ENCODE measurements around the gene GZMH. TPM values are rescaled to one million over a fixed set of nuclear protein-coding genes. Genes with fewer than 3 reads are reported as not detected.
"Not testable (repeated sequence)": the region's sequence is repeated elsewhere in the genome, so short reads cannot be mapped to it uniquely, and the experiment has no call there.

Gene GZMH, protein sequence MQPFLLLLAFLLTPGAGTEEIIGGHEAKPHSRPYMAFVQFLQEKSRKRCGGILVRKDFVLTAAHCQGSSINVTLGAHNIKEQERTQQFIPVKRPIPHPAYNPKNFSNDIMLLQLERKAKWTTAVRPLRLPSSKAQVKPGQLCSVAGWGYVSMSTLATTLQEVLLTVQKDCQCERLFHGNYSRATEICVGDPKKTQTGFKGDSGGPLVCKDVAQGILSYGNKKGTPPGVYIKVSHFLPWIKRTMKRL
- total RNA-seq = 0.86 TPM
- long read RNA-seq = 0 reads

DNA sequence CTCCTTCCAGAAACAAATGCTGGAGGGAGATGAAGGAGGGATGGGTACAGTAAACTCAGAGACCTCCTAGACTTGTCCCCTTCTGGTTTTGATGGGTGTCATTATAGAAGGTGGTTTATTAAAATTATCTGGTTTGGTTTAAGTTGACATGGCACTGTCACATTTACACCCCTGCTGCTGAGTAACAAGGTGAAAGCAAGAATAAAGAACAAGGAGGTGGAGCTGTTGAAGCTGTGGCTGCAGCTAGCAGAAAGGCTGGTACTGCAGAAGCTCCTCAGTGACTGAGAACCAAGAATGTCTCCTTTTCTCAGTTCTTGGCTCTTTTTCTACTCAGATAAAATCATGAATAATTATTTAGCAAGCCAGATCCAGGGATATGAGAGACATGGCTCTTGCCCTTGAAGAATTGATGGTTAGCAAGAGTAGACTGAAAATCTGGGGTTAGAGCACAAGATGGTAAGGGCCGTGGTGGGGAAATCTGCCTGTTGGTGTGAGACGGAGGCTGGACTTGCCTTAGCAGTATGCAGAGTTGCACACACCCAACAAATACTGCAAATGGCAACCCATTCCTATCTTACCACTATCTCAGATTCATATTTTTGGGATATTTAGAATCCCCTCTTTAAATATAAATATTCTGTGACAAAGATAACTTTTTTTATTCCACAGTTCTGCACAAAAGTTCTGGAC, at the start of gene GZMH:
GZMH (minus strand) TSS at position 31 of the 690 bp plus-strand sequence. CDS start 72 bp downstream, outside the sequence.
- no peak for ATAC-seq (ENCODE audit: poor library complexity)
- DNase-seq = no peak
- intact Hi-C loops (cut with DNase I) = no loop called here

DNA sequence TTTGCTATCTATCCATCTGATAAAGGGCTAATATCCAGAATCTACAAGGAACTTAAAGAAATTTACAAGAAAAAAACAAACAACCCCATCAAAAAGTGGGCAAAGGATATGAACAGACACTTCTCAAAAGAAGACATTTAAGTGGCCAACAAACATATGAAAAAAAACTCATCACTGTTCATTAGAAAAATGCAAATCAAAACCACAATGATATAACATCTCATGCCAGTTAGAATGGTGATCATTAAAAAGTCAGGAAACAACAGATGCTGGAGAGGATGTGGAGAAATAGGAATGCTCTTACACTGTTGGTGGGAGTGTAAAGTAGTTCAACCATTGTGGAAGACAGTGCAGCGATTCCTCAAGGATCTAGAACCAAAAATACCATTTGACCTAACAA, 38.9 kb upstream of the GZMH start:
- intact Hi-C loops (cut with DNase I); DNase-seq; ATAC-seq (ENCODE audit: poor library complexity): not testable (repeated sequence)

DNA sequence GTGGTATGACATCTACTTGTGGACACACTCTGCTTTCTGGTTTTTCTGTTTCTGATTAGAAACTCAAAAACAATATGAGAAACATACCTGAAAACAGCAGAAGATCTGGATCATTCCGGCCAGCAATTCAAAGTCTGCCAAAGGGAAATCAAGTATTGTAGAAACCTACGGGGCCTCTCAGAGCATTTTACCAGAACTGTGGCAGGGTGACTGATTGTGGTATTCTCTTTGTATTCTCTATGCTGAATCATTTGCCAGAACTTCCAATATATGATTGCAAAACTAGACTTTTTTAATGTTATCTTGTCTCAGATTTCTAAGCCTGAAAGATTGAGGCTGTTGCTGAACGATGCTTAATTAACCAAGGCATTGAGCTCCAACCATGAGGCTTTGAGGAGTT, 30.4 kb upstream of the GZMH start:
- intact Hi-C loops (cut with DNase I) = no loop called here
- no peak for DNase-seq
- no peak for ATAC-seq (ENCODE audit: poor library complexity)

DNA sequence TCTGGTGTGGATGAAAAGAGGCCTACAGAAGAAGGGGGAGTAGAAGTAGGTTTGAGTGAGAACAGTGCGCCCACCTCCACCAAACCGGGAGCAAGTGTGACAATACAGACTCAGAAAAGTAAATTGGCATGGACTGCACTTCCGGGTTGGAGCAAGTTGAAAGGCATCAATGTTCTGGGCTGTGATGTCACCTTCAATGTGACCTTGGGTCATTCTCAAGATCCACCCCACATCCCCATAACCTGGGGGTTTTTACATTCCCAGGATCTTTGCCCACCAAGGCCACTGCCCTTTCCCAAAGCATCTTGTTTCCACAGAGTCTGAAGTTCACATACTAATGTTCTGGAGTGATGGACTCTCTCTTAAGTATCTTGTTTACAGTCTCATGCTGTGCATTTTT, 29.8 kb upstream of the GZMH start:
- intact Hi-C loops (cut with DNase I) = no loop called here
- ATAC-seq (ENCODE audit: poor library complexity) (no peak), DNase-seq (no peak)

DNA sequence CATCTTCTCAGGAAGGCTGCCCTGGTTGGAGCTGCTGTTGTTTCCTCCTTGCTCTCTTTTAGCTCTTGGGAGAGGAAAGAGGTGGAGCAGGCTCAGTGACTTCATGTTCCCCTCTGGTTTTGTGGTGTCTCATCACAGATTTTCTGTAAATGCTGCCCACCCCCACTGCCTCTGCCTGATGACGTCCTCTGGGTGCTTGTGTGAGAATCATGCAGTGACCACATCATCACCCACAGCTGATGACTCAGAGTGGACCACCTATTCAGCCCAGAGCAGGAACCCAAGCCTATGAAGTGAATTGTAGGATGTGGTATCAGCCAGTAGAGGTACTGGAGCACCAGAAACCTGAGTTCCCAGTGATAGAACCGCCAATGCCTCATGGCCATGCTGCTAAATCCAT, 24.7 kb upstream of the GZMH start, which contains the start of gene GZMB:
GZMB (minus strand) TSS at position 33 of the 400 bp plus-strand sequence; CDS start at position 3, 30 bp downstream.
- DNase-seq = no peak
- no peak for ATAC-seq (ENCODE audit: poor library complexity)
- intact Hi-C loops (cut with DNase I) = no loop called here

DNA sequence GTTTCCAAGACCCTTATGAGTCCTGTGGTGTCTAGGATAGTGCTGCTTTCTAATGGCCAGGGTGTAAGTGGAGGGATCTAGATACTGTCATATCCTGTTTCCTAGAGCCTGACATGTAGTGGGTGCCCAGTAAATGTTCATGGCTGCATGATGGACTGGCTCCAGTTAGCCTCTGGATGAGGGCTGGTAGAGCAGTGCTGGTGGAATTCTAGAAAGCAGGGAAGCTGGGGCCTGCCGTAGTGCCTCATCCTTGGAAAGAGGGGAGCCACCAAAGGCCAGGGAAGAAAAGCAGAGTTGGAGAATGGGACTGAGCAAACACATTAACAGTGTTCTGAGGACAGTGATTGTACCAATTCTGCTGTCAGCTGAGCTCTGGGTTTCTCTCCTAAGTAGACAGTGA, 23.9 kb upstream of the GZMH start:
- intact Hi-C loops (cut with DNase I) = no loop called here
- DNase-seq (no peak), ATAC-seq (ENCODE audit: poor library complexity) (no peak)

DNA sequence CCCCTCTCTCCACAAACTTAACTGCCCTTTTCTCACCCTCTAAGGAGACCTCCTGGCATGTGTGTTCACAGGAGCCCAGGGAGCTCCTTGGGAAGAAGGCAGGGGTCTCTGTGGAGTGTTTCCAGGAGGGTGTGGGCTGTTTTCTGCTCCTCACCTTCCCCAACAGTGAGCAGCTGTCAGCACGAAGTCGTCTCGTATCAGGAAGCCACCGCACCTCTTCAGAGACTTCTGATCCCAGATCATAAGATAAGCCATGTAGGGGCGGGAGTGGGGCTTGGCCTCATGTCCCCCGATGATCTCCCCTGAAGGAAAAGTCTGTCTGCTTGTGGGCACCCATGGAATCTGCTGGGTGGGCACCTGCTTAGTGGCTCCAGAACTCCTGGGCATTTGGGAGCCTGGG, 23.3 kb upstream of the GZMH start:
- ATAC-seq (ENCODE audit: poor library complexity) (no peak), DNase-seq (no peak)
- intact Hi-C loops (cut with DNase I) = no loop called here

DNA sequence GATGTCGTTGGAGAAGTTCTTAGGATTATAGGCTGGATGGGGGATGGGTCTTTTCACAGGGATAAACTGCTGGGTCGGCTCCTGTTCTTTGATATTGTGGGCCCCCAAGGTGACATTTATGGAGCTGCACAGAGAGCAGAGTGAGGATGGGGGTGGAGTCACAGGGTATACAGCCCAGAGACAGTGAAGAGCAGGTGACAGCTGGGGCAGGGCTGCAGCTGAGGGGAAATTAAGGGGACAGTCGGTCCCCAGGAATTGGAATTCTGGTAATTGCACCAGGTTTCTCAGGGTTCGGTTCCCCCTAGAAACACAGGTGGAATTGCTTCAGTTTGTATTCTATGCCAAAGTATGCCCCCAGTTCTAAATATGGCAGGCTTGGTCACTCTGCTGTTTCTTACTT, 22.9 kb upstream of the GZMH start:
- intact Hi-C loops (cut with DNase I) = no loop called here
- ATAC-seq (ENCODE audit: poor library complexity) (no peak), DNase-seq (no peak)

DNA sequence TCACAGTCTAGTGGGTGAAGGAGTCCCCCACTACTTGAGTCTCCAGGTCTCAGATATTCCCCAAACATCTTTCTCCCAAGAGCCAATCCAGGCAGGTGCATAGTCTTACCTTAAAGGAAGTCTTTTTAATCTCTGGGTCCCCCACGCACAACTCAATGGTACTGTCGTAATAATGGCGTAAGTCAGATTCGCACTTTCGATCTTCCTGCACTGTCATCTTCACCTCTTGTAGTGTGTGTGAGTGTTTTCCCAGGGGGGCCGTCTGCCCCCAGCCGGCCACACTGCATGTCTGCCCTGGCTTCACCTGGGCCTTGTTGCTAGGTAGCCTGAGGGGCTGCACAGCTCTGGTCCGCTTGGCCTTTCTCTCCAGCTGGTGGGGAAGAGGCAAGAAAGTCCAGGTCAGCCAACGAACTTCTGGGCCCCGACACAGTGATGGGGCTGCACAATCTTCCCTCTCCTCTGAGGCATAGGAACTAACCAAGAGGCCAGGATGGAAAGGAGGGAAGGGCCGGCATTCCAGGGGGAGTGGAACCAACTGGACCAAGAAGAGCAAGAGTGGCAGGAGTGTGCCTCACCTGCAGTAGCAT, 22.4 kb upstream of the GZMH start:
- intact Hi-C loops (cut with DNase I) = no loop called here
- DNase-seq (no peak), ATAC-seq (ENCODE audit: poor library complexity) (no peak)

DNA sequence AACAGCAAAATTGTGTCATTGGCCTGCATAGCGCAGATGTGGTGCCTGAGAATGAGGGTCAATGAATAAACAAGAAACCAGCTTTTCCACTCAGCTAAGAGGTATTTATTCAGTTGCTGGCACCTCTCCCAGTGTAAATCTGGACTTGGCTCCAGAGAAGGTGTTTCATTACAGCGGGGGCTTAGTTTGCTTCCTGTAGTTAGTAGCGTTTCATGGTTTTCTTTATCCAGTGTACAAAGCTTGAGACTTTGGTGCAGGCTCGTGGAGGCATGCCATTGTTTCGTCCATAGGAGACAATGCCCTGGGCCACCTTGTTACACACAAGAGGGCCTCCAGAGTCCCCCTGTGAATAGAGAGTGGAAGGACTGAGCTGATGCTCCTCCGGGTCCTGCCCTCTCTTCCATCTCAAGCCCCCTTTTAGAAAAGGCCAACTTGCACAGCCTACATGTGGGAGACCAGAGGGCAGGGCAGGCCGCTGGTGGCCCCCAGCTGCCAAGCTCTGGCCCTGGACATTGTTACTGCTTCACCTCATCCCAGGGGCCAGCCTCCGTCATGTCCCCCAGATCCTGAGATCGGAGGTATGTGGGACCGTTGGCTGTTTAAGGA, 21.5 kb upstream of the GZMH start:
- intact Hi-C loops (cut with DNase I) = no loop called here

DNA sequence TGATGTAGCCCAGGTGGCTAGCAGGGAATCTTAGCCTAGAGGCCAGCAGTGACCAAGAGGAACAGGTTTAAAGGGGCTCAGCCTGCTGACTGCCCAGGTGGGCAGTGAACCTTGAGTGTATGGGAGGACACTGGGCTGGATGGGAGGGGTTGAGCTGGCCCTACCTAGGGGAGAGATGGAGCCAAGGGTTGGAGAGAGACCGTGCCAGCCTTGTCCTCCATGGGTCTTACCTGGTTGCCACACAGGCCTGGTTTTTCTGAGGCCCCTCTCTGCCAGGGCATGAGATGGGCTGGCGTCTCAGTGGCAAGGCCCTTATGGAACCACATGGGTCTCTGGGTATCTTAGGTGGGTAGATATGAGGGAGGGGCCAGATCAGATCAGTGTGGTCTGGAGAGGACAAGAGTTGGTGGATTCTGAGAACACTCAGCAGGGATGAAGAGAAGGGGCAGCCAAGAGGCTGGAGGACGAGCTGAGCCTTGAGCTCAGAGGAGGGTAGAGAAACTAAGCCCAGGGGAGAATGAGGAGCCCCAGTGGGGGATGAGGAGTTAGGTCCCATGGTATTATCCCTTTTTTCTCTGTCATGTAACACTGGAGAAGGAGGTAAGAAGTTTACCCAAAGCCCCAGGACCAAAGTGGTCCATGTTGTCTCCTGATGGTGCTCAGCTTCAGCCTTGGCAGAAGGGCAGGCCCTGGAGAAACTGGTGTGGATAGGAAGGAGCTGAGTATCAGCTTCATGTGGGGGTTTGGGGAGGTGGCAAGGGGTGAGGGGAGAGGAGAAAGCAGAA, 20.8 kb upstream of the GZMH start:
- DNase-seq = no peak
- intact Hi-C loops (cut with DNase I) = no loop called here
- no peak for ATAC-seq (ENCODE audit: poor library complexity)

More for the DNA sequence above, 21.5 kb upstream of the GZMH start:
- ATAC-seq (ENCODE audit: poor library complexity) (no peak), DNase-seq (no peak)

DNA sequence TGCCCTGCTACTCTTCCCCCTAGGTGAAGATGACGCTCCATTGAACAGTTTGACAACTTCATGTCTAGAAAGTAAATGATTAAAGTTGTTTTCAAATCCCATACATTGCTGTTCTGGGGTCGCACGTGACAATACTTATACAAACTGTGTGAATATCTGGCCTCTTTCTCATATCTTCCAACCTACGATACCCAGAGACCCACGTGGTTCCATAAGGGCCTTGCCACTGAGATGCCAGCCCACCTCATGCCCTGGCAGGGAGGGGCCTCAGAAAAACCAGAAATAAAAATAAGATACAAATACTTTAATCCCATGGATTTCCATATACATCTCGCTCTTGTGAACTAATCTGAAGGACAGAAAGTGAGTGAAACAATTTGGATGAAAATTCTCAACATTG, 20.0 kb upstream of the GZMH start:
- intact Hi-C loops (cut with DNase I) = no loop called here
- DNase-seq = no peak
- no peak for ATAC-seq (ENCODE audit: poor library complexity)

DNA sequence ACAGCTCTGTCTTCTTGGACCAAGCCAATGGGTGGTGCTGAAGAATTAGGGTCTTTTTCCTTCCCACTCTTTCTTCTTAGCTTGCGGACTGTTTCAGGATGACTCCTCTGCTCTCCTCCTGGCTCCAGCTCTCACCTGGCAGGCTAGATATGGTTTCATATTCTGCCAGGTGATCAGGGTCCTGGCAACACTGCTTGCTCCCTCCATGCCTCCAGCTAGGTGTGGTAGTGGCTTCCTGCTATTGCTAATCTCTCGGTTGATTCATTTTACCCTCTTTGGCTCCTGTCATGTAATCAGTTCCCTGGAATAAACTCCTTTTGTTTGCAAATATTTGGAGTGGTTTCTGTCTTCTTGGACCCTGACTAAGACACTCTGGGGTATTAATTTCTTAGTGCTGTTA, 4.3 kb upstream of the GZMH start:
- ATAC-seq (ENCODE audit: poor library complexity) (no peak), DNase-seq (no peak)
- intact Hi-C loops (cut with DNase I) = no loop called here

DNA sequence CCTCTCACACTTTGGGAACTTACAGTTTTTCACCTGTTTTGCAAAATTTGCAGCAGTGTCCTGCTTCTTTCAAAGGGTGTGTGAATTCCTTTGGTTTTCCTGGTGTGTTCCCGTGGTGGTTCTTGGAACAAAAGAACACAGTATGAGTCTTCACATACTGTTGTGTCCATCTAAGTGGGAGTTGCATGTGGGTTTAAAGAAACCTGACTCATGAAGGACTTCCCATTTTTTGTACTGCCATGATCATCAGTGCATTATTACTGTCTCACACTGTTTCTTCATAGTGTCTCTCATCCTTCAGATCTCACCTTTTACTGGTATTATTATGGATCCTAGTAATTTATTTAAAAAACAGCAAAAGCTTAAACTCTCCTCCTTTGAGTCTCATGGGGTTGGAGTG, 3.8 kb upstream of the GZMH start:
- intact Hi-C loops (cut with DNase I) = no loop called here
- ATAC-seq (ENCODE audit: poor library complexity) (no peak), DNase-seq (no peak)

DNA sequence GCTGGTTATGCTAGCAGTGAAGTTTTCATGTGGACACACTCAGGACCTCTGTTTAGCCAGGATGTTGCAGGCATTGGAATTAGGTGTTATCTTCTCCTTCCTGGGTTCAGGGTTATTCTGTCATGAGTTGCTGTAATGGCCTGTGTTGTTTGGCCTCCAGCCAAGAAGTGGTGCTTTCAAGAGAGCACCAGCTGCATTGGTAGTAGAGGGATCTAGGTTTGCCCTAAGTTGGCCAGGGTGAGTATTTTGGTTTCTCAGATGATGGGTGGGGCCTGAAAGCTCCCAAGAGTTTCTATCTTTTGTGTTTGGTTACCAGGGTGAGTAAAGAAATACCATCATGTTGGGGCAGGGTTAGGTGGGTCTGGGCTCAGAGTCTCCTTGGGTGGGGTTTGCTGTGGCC, 2.7 kb upstream of the GZMH start:
- intact Hi-C loops (cut with DNase I) = no loop called here
- no peak for ATAC-seq (ENCODE audit: poor library complexity)
- no peak for DNase-seq

DNA sequence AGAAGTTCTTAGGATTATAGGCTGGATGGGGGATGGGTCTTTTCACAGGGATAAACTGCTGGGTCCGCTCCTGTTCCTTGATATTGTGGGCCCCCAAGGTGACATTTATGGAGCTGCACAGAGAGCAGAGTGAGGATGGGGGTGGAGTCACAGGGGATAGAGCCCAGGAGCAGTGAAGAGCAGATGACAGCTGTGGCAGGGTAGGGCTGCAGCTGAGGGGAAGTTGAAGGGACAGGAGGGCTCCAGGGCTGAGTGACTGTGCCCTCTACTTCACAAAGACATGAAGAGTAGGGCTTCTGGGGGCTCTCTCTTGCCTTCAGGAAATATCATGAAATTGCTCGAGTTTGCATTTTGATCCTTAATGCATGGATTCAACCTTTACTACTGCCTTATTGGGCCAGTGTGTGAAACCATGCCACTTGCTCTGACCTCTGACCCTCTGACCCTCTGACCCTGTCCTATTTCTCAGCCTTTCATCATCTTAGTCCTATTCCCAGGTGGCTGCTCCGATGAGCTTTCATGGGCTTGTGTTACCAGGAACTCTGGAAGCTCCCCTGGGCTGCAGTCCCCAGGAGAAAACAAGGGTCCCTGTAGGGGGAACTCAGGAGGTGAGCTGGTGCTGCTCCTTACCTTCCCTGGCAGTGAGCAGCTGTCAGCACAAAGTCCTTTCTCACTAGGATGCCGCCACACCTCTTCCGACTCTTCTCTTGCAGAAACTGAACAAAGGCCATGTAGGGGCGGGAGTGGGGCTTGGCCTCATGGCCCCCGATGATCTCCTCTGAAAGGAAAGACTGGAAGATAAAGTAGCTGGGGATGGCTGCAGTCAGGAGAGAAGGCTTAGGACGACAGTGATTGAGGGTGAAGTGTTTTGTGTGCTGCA, 1.6 kb downstream of the GZMH start:
- no peak for ATAC-seq (ENCODE audit: poor library complexity)
- no peak for DNase-seq
- intact Hi-C loops (cut with DNase I) = no loop called here

DNA sequence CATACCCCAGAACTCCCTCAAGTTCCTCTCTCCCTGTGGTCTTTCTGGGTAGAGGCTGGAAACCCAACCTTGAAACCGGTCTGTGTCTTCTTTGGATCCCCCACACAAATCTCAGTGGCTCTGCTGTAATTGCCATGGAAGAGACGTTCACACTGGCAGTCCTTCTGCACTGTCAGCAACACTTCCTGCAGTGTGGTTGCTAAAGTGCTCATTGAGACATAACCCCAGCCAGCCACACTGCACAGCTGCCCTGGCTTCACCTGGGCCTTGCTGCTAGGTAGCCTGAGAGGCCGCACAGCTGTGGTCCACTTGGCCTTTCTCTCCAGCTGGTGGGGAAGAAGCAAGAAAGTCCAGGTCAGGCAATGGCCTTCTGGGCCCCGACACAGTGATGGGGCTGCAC, 2.4 kb downstream of the GZMH start:
- intact Hi-C loops (cut with DNase I) = no loop called here
- no peak for DNase-seq
- no peak for ATAC-seq (ENCODE audit: poor library complexity)

DNA sequence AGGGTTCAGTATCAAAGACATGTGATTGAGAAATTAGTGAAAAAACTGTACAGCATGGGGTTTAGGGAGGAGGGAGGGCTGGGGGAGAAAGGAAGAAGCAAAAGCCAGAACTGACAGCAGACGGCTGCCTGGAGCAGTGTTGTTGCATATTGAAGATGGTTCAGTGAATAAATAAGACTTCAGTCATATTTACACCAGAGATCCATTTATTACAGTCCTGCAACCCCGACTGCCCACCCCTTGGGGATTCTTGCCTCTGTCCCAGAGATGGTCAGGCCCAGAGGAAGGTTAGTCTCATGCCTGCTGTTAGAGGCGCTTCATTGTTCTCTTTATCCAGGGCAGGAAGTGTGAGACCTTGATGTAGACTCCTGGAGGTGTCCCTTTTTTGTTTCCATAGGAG, 3.2 kb downstream of the GZMH start:
- ATAC-seq (ENCODE audit: poor library complexity) (no peak), DNase-seq (no peak)
- intact Hi-C loops (cut with DNase I) = no loop called here
